Ascending aorta (tissue), 2 donors: ENCODE data around the gene CSNK1E. TPM values are rescaled to one million over a fixed set of nuclear protein-coding genes. Genes with fewer than 3 reads are reported as not detected.
"Not testable (repeated sequence)": the region's sequence is repeated elsewhere in the genome, so short reads cannot be mapped to it uniquely, and the experiment has no call there.

Experiments used
- DNase-seq, 2 donors: peaks; one replicate each; pipeline ENCODE4 v3.0.0-alpha.2; 2019; ENCODE audit warnings: low spot score in 2 of 2
- H3K27ac ChIP-seq, 2 donors: fragments of 200-600 bp; sonication (generic); one replicate each; pipeline ENCODE4 v1.5.1; 2016 to 2017; ENCODE audit warnings: mild to moderate bottlenecking in 1 of 2
- H3K27me3 ChIP-seq: fragments of 200-600 bp; sonication (generic); one replicate; pipeline ENCODE4 v1.5.1; 2017
- H3K36me3 ChIP-seq, 2 donors: fragments of 200-600 bp; sonication (generic); one replicate each; pipeline ENCODE4 v1.5.1; 2016
- H3K4me1 ChIP-seq, 2 donors: fragments of 200-600 bp; sonication (generic); one replicate each; pipeline ENCODE4 v1.5.1; 2016 to 2017; ENCODE audit warnings: mild to moderate bottlenecking in 1 of 2
- H3K4me3 ChIP-seq, 2 donors: fragments of 200-600 bp; sonication (generic); one replicate each; pipeline ENCODE4 v1.5.1; 2016 to 2017; ENCODE audit warnings: mild to moderate bottlenecking in 1 of 2
- H3K9me3 ChIP-seq, 2 donors: fragments of 200-600 bp; sonication (generic); one replicate each; pipeline ENCODE4 v1.5.1; 2016
- intact Hi-C: fragments of 100-400 bp; cut with DNase I; formaldehyde crosslinking; loops from one replicate; pipeline ENCODE4 v1.15.1; 2023
- total RNA-seq: library from RNA; depleted of rRNA; stranded (reverse); fragments of >200 nt; gene quantifications from one replicate; pipeline ENCODE4 v1.1.0, GENCODE V29; 2016
- TF ChIP-seq, protein P1 (sequence below), 3 experiments: fragments of 200-600 bp in 2 of 3; fragments of 450-650 bp in 1 of 3; sonication (generic) in 2 of 3; IDR thresholded peaks; one replicate each; pipeline ENCODE4 v1.5.1; 2016 to 2019; ENCODE audit warnings: antibody characterized with exemption in 3 of 3, mild to moderate bottlenecking in 1 of 3, moderate library complexity in 1 of 3

Gene CSNK1E
- total RNA-seq, 1 donor from 2014 or later = 185 TPM

DNA sequence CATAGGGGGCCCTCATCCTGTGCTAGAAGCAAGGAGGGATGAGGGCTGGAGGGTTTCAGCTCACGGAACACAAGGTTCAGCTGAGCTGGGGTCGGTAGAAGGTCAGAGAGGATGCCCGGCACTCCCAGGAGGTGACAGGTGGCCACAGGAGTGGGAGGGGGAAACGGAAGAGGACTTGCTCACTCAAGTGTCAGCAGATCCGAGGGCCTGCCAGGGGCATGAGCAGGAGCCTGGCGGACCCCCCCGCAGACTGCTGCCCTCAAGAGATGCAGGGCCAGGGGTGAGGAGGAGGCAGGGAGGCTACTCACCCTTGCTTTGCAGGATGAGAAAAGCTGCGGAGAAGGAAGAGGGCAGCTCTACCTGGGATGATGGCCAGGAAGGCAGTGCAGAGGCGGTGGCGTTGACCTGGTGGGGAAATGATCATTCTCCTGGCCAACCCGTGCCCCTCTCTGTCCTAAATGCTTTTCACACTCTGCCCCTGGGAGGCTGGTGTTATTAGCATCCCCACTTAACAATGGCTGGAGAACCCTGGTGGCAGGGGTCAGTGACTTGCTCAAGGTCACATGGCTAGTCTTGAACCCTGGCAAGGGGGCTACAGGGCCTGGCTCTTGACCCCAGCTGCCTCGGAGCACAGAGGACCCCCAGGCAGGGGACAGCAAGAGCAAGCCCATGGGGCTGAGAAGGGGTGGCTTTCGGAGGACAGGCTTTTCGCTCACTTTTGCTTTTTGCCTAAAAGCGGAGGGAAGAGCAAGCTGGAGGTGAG, 30.1 kb upstream of the CSNK1E start:
- DNase-seq = peak in 1 of 2 donors; percentile 49
- TF ChIP-seq, protein P1, sequence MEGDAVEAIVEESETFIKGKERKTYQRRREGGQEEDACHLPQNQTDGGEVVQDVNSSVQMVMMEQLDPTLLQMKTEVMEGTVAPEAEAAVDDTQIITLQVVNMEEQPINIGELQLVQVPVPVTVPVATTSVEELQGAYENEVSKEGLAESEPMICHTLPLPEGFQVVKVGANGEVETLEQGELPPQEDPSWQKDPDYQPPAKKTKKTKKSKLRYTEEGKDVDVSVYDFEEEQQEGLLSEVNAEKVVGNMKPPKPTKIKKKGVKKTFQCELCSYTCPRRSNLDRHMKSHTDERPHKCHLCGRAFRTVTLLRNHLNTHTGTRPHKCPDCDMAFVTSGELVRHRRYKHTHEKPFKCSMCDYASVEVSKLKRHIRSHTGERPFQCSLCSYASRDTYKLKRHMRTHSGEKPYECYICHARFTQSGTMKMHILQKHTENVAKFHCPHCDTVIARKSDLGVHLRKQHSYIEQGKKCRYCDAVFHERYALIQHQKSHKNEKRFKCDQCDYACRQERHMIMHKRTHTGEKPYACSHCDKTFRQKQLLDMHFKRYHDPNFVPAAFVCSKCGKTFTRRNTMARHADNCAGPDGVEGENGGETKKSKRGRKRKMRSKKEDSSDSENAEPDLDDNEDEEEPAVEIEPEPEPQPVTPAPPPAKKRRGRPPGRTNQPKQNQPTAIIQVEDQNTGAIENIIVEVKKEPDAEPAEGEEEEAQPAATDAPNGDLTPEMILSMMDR (IDR thresholded peaks at IDR 0.05) = no peak
- Histone ChIP-seq H3K27ac (no peak overlapping the region), H3K9me3 (no peaks in the 10 kb centered on the region), H3K27me3 (no peaks in the 10 kb centered on the region), H3K4me1 (no peaks in the 10 kb centered on the region), H3K4me3 (no peak overlapping the region), H3K36me3 (no peaks in the 10 kb centered on the region)
- intact Hi-C loops = no loop called here

DNA sequence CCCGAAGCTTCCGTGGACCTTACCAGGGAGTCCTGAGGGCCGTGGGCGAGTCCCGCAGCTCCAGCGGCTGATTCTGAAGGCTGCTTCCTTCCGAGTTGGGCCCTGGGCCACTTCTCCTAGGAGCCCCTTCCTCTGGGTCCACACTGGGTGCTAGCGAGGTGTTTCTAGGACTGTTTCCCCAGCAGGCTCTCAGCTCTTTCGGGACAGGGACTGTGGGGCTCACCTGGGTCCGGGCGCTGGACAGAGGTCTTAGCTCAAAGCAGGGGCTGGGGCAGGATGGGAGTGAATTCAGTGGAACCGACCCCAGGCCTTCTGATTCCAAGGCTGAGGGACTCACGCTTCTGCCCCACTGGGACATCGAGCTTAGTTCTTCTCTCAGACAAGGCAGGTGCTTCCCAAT, 29.3 kb upstream of the CSNK1E start:
- no peaks in the 10 kb centered on the region for H3K36me3 ChIP-seq
- no peaks in the 10 kb centered on the region for H3K27me3 ChIP-seq
- no peaks in the 10 kb centered on the region for H3K9me3 ChIP-seq
- intact Hi-C loops = no loop called here
- H3K4me3 ChIP-seq = no peak overlapping the region
- TF ChIP-seq, protein P1 (IDR thresholded peaks at IDR 0.05) = no peak
- no peaks in the 10 kb centered on the region for H3K4me1 ChIP-seq
- H3K27ac ChIP-seq = no peak overlapping the region
- peak in 1 of 2 donors; percentile 45 for DNase-seq

DNA sequence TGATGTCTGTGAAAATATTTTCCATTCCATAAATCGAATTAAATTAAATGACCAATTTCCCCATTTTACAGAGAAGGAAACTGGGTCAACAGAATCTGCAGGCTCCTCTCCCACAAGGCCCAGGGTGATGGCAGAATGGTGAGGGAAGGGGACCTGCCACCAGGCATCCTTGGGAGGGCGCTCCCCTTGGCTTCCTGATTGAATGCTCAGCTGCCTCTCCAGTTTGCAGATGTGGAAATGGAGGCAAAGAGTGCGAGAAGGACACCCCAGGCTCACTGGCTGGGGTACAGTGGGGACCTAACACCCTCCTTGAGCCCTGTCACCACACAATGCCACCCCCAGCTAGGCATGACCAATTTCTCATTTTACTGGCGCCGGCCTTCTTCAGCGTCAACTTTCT, 28.5 kb upstream of the CSNK1E start:
- TF ChIP-seq, protein P1 (IDR thresholded peaks at IDR 0.05) = no peak
- DNase-seq = peak in 1 of 2 donors; percentile 38
- no peaks in the 10 kb centered on the region for H3K36me3 ChIP-seq
- no peak overlapping the region for H3K27ac ChIP-seq
- no peak overlapping the region for H3K4me3 ChIP-seq
- no peaks in the 10 kb centered on the region for H3K4me1 ChIP-seq
- H3K27me3 ChIP-seq = no peaks in the 10 kb centered on the region
- no peaks in the 10 kb centered on the region for H3K9me3 ChIP-seq
- intact Hi-C loops = no loop called here

DNA sequence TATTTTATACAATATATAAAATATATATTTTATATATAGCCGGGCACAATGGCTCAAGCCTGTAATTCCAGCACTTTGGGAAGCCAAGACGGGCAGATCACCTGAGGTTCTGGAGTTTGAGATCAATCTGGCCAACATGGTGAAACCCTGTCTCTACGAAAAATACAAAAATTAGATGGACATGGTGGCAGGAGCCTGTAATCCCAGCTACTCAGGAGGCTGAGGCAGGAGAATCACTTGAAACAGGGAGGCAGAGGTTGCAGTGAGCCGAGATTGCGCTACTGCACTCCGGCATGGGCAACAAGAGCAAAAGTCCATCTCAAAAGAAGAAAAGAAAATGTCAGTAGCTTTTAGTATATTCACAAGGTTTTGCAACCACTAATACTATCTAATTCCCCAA, 22.7 kb upstream of the CSNK1E start:
- H3K4me3 ChIP-seq, intact Hi-C loops, H3K4me1 ChIP-seq, H3K27me3 ChIP-seq, H3K9me3 ChIP-seq, H3K27ac ChIP-seq, H3K36me3 ChIP-seq: not testable (repeated sequence)
- peak in 1 of 2 donors; percentile 24 for DNase-seq

DNA sequence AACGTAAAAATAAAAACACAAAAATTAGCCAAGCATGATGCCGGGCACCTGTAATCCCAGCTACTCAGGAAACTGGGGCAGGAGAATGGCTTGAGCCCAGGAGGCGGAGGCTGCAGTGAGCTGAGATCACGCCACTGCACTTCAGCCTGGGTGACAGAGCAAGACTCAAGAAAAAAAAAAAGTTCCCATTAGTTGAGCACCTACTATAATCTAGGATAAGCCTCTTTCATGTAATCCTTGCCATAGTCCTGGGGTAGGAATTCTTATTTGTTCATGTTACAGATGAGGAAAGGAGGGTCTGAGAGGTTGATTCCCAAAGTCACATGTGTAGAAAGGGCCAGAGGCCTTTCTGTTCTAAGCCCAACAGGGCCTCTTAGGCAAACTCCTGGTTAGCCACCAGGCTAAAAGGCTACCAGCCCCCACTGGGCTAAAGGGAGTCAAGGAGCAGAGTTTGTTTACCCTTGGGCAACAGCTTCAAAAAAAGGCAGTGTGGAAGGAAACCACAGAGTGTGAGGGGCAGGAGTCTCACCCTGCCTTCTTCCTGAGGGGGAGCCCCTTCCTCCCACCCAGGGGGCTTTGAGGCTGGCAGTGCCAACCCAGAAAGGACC, 21.6 kb upstream of the CSNK1E start:
- intact Hi-C loops = no loop called here

DNA sequence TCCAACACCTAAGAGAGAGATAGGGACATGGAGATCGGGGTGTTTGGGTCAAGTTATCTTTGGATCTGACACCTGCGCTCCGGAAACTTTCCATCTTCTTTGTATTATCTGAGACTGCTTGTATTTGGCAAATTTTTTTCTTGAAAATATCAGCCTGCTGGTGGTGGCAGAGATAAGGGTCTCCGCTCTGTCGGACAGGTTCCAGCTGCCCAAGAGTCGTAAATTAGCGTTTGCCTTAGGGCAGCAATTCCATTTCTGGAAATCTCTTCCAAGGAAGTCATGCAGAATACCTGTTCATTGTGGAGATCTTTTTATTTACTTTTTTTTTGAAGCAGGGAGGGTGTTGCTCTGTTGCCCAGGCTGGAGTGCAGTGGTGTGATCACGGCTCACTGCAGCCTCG, 19.5 kb upstream of the CSNK1E start:
- Histone ChIP-seq H3K4me3 (peak overlapping the region in 1 of 2 donors; percentile 58), H3K4me1 (peaks cover 0 to 3% of the 10 kb centered on the region in 2 donors), H3K9me3 (no peaks in the 10 kb centered on the region), H3K36me3 (no peaks in the 10 kb centered on the region), H3K27ac (no peak overlapping the region), H3K27me3 (no peaks in the 10 kb centered on the region)
- TF ChIP-seq, protein P1 (IDR thresholded peaks at IDR 0.05) = no peak
- intact Hi-C loops = no loop called here
- DNase-seq = no peak

More for the DNA sequence above, 21.6 kb upstream of the CSNK1E start:
- Histone ChIP-seq H3K27me3 (no peaks in the 10 kb centered on the region), H3K9me3 (no peaks in the 10 kb centered on the region), H3K4me1 (peaks cover 0 to 3% of the 10 kb centered on the region in 2 donors), H3K4me3 (no peak overlapping the region), H3K27ac (no peak overlapping the region), H3K36me3 (no peaks in the 10 kb centered on the region)
- DNase-seq = peak in 1 of 2 donors; percentile 33
- TF ChIP-seq, protein P1 (IDR thresholded peaks at IDR 0.05) = no peak
